HL-60 (cell line): ENCODE results near the gene RBFOX2.
"Not testable (repeated sequence)": the region's sequence is repeated elsewhere in the genome, so short reads cannot be mapped to it uniquely, and the experiment has no call there.

Experiments used
- DNase-seq, 2 experiments: peaks; one replicate each; pipeline ENCODE4 v3.0.0-alpha.2; 2010 to 2020; ENCODE audit warnings: low read depth in 1 of 2, low spot score in 1 of 2
- H3K27ac ChIP-seq: fragments of 250-450 bp; sonication (Bioruptor Pico); replicated peaks from 2 replicates; pipeline ENCODE4 v1.5.1; 2020; ENCODE audit warnings: mild to moderate bottlenecking, moderate library complexity
- H3K27me3 ChIP-seq: fragments of 250-450 bp; sonication (Bioruptor Pico); 2 replicates; pipeline ENCODE4 v1.5.1; 2021; ENCODE audit warnings: mild to moderate bottlenecking, moderate library complexity; ENCODE audit not compliant: insufficient read depth, poor library complexity, severe bottlenecking
- H3K4me3 ChIP-seq: replicated peaks from 2 replicates; pipeline ENCODE4 v1.5.1; 2011; ENCODE audit warnings: mild to moderate bottlenecking, control low read depth, low read length; ENCODE audit not compliant: insufficient read depth
- GABPA ChIP-seq: IDR thresholded peaks from 2 replicates; pipeline ENCODE4 v1.6.1; 2012; ENCODE audit warnings: low read depth
- POLR2AphosphoS5 ChIP-seq: IDR thresholded peaks from 2 replicates; pipeline ENCODE4 v1.6.1; 2012; ENCODE audit warnings: low read depth
- SPI1 ChIP-seq: IDR thresholded peaks from 2 replicates; pipeline ENCODE4 v1.6.1; 2012; ENCODE audit warnings: low read depth, mild to moderate bottlenecking, borderline replicate concordance
- TF ChIP-seq, protein P1 (sequence below): IDR thresholded peaks from one replicate; pipeline ENCODE4 v1.5.1; 2011; ENCODE audit warnings: low read length, control low read depth, inconsistent platforms; ENCODE audit not compliant: insufficient read depth
- TF ChIP-seq, protein P2 (sequence below): IDR thresholded peaks from 2 replicates; pipeline ENCODE4 v1.6.1; 2012; ENCODE audit warnings: low read depth; ENCODE audit not compliant: insufficient replicate concordance

The RBFOX2 gene

DNA sequence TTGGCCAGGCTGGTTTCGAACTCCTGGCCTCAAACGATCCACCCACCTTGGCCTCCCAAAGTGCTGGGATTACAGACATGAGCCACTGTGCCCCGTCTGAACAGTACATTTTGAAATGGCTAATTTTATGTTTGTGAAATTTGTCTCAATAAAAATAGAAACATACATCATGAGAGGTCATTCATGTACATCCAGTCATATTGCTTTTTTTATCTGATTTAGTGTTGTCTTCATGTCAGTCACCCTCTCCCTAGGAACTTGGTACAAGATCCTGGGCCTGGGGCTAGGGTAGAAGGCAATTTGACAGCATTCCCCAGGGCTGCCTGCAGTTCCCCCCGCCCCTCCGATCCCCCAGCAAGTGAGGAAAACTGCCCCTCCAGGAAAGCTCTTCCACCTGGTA lies 46.6 kb upstream of the RBFOX2 start:
- TF ChIP-seq SPI1 (no peak), GABPA (no peak), POLR2AphosphoS5 (no peak)
- TF ChIP-seq, protein P1, sequence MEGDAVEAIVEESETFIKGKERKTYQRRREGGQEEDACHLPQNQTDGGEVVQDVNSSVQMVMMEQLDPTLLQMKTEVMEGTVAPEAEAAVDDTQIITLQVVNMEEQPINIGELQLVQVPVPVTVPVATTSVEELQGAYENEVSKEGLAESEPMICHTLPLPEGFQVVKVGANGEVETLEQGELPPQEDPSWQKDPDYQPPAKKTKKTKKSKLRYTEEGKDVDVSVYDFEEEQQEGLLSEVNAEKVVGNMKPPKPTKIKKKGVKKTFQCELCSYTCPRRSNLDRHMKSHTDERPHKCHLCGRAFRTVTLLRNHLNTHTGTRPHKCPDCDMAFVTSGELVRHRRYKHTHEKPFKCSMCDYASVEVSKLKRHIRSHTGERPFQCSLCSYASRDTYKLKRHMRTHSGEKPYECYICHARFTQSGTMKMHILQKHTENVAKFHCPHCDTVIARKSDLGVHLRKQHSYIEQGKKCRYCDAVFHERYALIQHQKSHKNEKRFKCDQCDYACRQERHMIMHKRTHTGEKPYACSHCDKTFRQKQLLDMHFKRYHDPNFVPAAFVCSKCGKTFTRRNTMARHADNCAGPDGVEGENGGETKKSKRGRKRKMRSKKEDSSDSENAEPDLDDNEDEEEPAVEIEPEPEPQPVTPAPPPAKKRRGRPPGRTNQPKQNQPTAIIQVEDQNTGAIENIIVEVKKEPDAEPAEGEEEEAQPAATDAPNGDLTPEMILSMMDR = no peak
- TF ChIP-seq, protein P2, sequence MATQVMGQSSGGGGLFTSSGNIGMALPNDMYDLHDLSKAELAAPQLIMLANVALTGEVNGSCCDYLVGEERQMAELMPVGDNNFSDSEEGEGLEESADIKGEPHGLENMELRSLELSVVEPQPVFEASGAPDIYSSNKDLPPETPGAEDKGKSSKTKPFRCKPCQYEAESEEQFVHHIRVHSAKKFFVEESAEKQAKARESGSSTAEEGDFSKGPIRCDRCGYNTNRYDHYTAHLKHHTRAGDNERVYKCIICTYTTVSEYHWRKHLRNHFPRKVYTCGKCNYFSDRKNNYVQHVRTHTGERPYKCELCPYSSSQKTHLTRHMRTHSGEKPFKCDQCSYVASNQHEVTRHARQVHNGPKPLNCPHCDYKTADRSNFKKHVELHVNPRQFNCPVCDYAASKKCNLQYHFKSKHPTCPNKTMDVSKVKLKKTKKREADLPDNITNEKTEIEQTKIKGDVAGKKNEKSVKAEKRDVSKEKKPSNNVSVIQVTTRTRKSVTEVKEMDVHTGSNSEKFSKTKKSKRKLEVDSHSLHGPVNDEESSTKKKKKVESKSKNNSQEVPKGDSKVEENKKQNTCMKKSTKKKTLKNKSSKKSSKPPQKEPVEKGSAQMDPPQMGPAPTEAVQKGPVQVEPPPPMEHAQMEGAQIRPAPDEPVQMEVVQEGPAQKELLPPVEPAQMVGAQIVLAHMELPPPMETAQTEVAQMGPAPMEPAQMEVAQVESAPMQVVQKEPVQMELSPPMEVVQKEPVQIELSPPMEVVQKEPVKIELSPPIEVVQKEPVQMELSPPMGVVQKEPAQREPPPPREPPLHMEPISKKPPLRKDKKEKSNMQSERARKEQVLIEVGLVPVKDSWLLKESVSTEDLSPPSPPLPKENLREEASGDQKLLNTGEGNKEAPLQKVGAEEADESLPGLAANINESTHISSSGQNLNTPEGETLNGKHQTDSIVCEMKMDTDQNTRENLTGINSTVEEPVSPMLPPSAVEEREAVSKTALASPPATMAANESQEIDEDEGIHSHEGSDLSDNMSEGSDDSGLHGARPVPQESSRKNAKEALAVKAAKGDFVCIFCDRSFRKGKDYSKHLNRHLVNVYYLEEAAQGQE = no peak
- Histone ChIP-seq H3K4me3 (no peak overlapping the region), H3K27ac (no peak overlapping the region), H3K27me3 (no peaks in the 10 kb centered on the region)
- no peak for DNase-seq

DNA sequence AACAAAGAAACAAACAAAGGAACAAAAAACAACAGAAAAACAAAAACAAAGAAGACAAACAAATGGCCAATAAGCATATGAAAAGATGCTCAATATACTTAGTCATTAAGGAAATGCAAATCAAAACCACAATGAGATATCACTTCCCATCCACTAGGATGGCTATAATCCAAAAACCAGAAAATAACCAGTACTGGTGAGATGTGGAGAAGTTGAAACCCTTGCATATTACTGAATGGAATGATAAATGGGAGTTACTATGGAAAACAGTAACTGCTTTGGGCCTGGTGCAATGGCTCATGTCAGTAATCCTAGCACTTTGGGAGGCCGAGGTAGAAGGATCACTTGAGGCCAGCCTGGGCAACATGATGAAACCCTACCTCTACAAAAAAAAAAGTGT lies 44.9 kb upstream of the RBFOX2 start:
- no peaks in the 10 kb centered on the region for H3K27me3 ChIP-seq
- H3K27ac ChIP-seq = no peak overlapping the region
- H3K4me3 ChIP-seq = no peak overlapping the region
- TF ChIP-seq, protein P2 = no peak
- TF ChIP-seq, protein P1 = no peak
- no peak for TF ChIP-seq POLR2AphosphoS5
- TF ChIP-seq SPI1 = no peak
- no peak for TF ChIP-seq GABPA
- no peak for DNase-seq

DNA sequence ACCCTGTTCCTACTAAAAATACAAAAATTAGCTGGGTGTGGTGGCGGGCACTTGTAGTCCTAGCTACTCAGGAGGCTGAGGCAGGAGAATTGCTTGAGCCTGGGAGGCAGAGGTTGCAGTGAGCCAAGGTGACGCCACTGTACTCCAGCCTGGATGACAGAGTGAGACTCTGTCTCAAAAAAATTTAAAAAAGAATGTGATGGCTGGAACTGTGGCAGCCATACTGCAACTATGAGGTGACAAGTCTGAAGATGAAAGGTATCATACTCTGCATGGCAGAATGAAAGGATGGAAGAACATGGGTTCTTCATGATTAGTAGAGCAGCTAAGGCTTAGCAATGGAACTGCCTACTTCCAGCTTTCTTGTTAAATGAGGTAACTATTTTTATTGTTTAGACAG lies 42.0 kb upstream of the RBFOX2 start:
- not testable (repeated sequence) for DNase-seq, H3K27ac ChIP-seq, H3K4me3 ChIP-seq, H3K27me3 ChIP-seq

DNA sequence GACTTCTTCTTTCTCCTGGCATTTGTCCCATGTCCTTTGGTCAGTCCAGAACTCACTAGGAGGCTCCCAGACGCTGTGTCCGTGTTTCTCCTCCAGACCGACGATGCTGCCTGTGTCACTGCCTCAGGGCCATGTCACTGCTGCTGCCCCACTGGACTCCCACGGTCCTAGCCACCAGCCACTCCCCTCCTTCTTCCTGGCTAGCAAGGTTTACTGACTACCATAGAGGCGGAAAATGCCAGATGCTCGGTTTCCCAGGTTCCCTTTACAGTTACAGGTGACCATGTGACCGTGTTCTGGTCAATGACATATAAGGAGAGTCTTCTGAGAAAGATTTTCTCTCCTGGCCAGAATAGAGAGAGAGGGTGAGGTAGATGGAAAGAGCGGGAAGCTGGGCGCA lies 40.7 kb upstream of the RBFOX2 start:
- H3K4me3 ChIP-seq = no peak overlapping the region
- no peaks in the 10 kb centered on the region for H3K27me3 ChIP-seq
- DNase-seq = no peak
- TF ChIP-seq, protein P2 = no peak
- TF ChIP-seq POLR2AphosphoS5 (no peak), SPI1 (no peak), GABPA (no peak)
- TF ChIP-seq, protein P1 = no peak
- no peak overlapping the region for H3K27ac ChIP-seq
